ENCODE results near the gene GLT8D2. TPM values are rescaled to one million over a fixed set of nuclear protein-coding genes. Genes with fewer than 3 reads are reported as not detected.
"Not testable (repeated sequence)": the region's sequence is repeated elsewhere in the genome, so short reads cannot be mapped to it uniquely, and the experiment has no call there.

The GLT8D2 gene
- total and polyA plus RNA-seq, 7 experiments from 2014 or later, result 0.15 to 0.43 TPM; not detected in 5

DNA sequence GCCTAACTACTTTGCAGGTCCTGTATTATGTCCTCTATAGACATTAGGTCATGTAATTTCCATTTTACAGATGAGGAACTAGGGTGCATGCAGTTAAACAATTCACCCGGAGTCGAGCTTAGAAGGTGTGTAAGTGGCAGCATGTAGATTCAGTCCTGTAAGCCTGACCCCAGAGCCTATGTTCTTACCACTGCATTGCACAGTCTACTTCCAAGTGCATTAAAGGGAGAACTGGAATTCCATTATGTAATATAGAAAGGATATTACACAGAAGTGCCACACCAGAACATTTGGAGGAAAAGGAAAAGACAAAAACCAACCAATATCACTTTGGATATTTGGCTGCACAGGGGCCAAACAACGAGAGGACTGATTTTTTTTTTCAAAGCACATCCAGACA lies 1.2 kb downstream of the GLT8D2 start:
- CTCF ChIA-PET, result no interaction called here
- Histone ChIP-seq H3K4me3 (ENCODE audit: low read length) (no peak overlapping the region), H3K4me1 (ENCODE audit: control insufficient read depth in 2 of 2, insufficient read depth in 2 of 2, low read length in 2 of 2) (peaks cover 0 to 3% of the 10 kb centered on the region in 2 donors), H3K27me3 (ENCODE audit: control insufficient read depth in 2 of 2, insufficient read depth in 2 of 2, low read length in 2 of 2) (peaks cover 5 to 19% of the 10 kb centered on the region in 2 donors), H3K27ac (ENCODE audit: low read depth, low read length) (no peak overlapping the region), H3K36me3 (ENCODE audit: control insufficient read depth in 2 of 3, insufficient read depth in 3 of 3, low read length in 3 of 3) (no peaks in the 10 kb centered on the region), H3K9me3 (ENCODE audit: control insufficient read depth in 2 of 3, low read length in 3 of 3) (no peaks in the 10 kb centered on the region)
- peaks cover 5 to 10% (median 7%) of the 10 kb centered on the region in 7 donors for H3K4me1 Mint-ChIP-seq
- peaks cover 30 to 63% (median 35%) of the 10 kb centered on the region in 5 donors for H3K27me3 Mint-ChIP-seq
- peaks cover 0 to 1% (median 0%) of the 10 kb centered on the region in 11 donors for H3K9me3 Mint-ChIP-seq
- DNase-seq (no peak), ATAC-seq (no peak)
- POLR2A ChIA-PET, result no interaction called here
- H3K27ac Mint-ChIP-seq, result no peak overlapping the region
- no peak overlapping the region for H3K4me3 Mint-ChIP-seq
- intact Hi-C loops (cut with micrococcal nuclease), result no loop called here
- peaks cover 0 to 4% (median 0%) of the 10 kb centered on the region in 5 donors for H3K36me3 Mint-ChIP-seq

GRCh38 chr12:104048162-104048561 lies 1.8 kb downstream of the GLT8D2 start:
- H3K4me3 Mint-ChIP-seq, result no peak overlapping the region
- H3K27ac Mint-ChIP-seq, result no peak overlapping the region
- peaks cover 5 to 19% of the 10 kb centered on the region in 2 donors for H3K27me3 ChIP-seq (ENCODE audit: control insufficient read depth in 2 of 2, insufficient read depth in 2 of 2, low read length in 2 of 2)
- H3K4me1 ChIP-seq (ENCODE audit: control insufficient read depth in 2 of 2, insufficient read depth in 2 of 2, low read length in 2 of 2), result peaks cover 0 to 3% of the 10 kb centered on the region in 2 donors
- peaks cover 0 to 3% (median 0%) of the 10 kb centered on the region in 5 donors for H3K36me3 Mint-ChIP-seq
- peaks cover 26 to 58% (median 31%) of the 10 kb centered on the region in 5 donors for H3K27me3 Mint-ChIP-seq
- H3K4me3 ChIP-seq (ENCODE audit: low read length), result no peak overlapping the region
- DNase-seq, result no peak
- no peak overlapping the region for H3K27ac ChIP-seq (ENCODE audit: low read depth, low read length)
- intact Hi-C loops (cut with micrococcal nuclease), result no loop called here
- H3K9me3 ChIP-seq (ENCODE audit: control insufficient read depth in 2 of 3, low read length in 3 of 3), result no peaks in the 10 kb centered on the region
- CTCF ChIA-PET, result no interaction called here
- peaks cover 5 to 10% (median 7%) of the 10 kb centered on the region in 7 donors for H3K4me1 Mint-ChIP-seq
- peaks cover 0 to 1% (median 0%) of the 10 kb centered on the region in 11 donors for H3K9me3 Mint-ChIP-seq
- POLR2A ChIA-PET, result no interaction called here
- H3K36me3 ChIP-seq (ENCODE audit: control insufficient read depth in 2 of 3, insufficient read depth in 3 of 3, low read length in 3 of 3), result no peaks in the 10 kb centered on the region
- ATAC-seq, result no peak

- peaks cover 5 to 10% (median 7%) of the 10 kb centered on the region in 7 donors for H3K4me1 Mint-ChIP-seq
- Histone ChIP-seq H3K27ac (ENCODE audit: low read depth, low read length) (no peak overlapping the region), H3K4me3 (ENCODE audit: low read length) (no peak overlapping the region), H3K4me1 (ENCODE audit: control insufficient read depth in 2 of 2, insufficient read depth in 2 of 2, low read length in 2 of 2) (peaks cover 0 to 3% of the 10 kb centered on the region in 2 donors), H3K9me3 (ENCODE audit: control insufficient read depth in 2 of 3, low read length in 3 of 3) (no peaks in the 10 kb centered on the region), H3K27me3 (ENCODE audit: control insufficient read depth in 2 of 2, insufficient read depth in 2 of 2, low read length in 2 of 2) (peaks cover 5 to 15% of the 10 kb centered on the region in 2 donors), H3K36me3 (ENCODE audit: control insufficient read depth in 2 of 3, insufficient read depth in 3 of 3, low read length in 3 of 3) (no peaks in the 10 kb centered on the region)
- intact Hi-C loops (cut with micrococcal nuclease), result no loop called here
- peaks cover 0 to 1% (median 0%) of the 10 kb centered on the region in 11 donors for H3K9me3 Mint-ChIP-seq
- CTCF ChIA-PET, result interaction anchor here (1.0 kb wide), 1 partner anchor 63 kb away, joined by 4 read pairs; no protein-coding TSS in a partner anchor
- no peaks in the 10 kb centered on the region for H3K36me3 Mint-ChIP-seq
- POLR2A ChIA-PET, result no interaction called here
- DNase-seq, result no peak
- ATAC-seq, result no peak
- no peak overlapping the region for H3K27ac Mint-ChIP-seq
- peaks cover 12 to 46% (median 22%) of the 10 kb centered on the region in 5 donors for H3K27me3 Mint-ChIP-seq
- H3K4me3 Mint-ChIP-seq, result no peak overlapping the region
Observed at GRCh38 chr12:104046306-104046705, 3.7 kb downstream of the GLT8D2 start.

DNA sequence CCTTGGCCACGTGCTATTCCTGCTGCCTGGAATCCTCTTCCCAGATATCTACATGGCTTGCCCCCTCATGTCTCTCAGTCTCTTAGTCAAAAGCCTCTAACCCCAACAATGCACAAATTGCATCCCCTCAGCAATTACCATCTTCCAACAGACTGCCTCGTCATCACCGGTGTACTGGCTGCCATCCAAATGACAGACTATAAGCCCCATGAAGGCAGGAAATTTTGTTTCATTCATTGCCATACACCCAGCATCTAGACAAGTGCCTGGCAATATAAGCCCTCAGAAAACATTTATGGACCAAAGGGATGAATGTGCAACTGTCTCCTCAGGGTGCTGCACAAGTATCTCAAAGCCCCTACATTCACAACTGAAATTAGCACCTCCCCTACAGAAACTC lies 5.8 kb downstream of the GLT8D2 start:
- CTCF ChIA-PET, result no interaction called here
- intact Hi-C loops (cut with micrococcal nuclease), result no loop called here
- Mint-ChIP-seq H3K4me3 (no peak overlapping the region), H3K36me3 (no peaks in the 10 kb centered on the region), H3K9me3 (no peaks in the 10 kb centered on the region), H3K27me3 (peaks cover 2 to 27% (median 4%) of the 10 kb centered on the region in 5 donors), H3K27ac (peak overlapping the region in 1 of 9 donors; percentile 26), H3K4me1 (peaks cover 0 to 3% (median 0%) of the 10 kb centered on the region in 7 donors)
- H3K27ac ChIP-seq (ENCODE audit: low read depth, low read length), result no peak overlapping the region
- no peak overlapping the region for H3K4me3 ChIP-seq (ENCODE audit: low read length)
- no peaks in the 10 kb centered on the region for H3K9me3 ChIP-seq (ENCODE audit: control insufficient read depth in 2 of 3, low read length in 3 of 3)
- POLR2A ChIA-PET, result no interaction called here
- no peak for DNase-seq
- ATAC-seq, result no peak
- H3K27me3 ChIP-seq (ENCODE audit: control insufficient read depth in 2 of 2, insufficient read depth in 2 of 2, low read length in 2 of 2), result no peaks in the 10 kb centered on the region
- no peaks in the 10 kb centered on the region for H3K4me1 ChIP-seq (ENCODE audit: control insufficient read depth in 2 of 2, insufficient read depth in 2 of 2, low read length in 2 of 2)
- no peaks in the 10 kb centered on the region for H3K36me3 ChIP-seq (ENCODE audit: control insufficient read depth in 2 of 3, insufficient read depth in 3 of 3, low read length in 3 of 3)

DNA sequence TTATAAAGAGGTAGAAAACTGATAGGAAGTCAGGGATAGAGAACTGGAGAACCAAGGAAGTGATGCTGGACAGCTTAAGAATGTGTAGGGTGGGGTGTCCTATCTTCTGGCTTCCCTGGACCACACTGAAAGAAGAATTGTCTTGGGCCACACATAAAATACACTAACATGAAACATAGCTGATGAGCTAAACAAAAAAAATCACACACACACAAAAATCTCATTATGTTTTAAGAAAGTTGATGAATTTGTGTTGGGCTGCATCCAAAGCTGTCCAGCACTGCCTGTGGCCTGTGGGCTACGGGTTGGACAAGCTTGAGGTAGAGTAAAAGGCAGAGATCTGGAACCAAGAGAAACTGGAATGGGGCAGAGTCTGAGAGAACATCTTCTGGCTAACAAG lies 7.4 kb downstream of the GLT8D2 start:
- no peaks in the 10 kb centered on the region for H3K27me3 ChIP-seq (ENCODE audit: control insufficient read depth in 2 of 2, insufficient read depth in 2 of 2, low read length in 2 of 2)
- no peak overlapping the region for H3K27ac ChIP-seq (ENCODE audit: low read depth, low read length)
- no peaks in the 10 kb centered on the region for H3K9me3 ChIP-seq (ENCODE audit: control insufficient read depth in 2 of 3, low read length in 3 of 3)
- peaks cover 0 to 3% (median 0%) of the 10 kb centered on the region in 7 donors for H3K4me1 Mint-ChIP-seq
- ChIA-PET CTCF (no interaction called here), POLR2A (no interaction called here)
- H3K27me3 Mint-ChIP-seq, result peaks cover 0 to 17% (median 0%) of the 10 kb centered on the region in 5 donors
- H3K27ac Mint-ChIP-seq, result peak overlapping the region in 1 of 9 donors; percentile 3
- no peaks in the 10 kb centered on the region for H3K36me3 ChIP-seq (ENCODE audit: control insufficient read depth in 2 of 3, insufficient read depth in 3 of 3, low read length in 3 of 3)
- no peak overlapping the region for H3K4me3 ChIP-seq (ENCODE audit: low read length)
- H3K4me3 Mint-ChIP-seq, result no peak overlapping the region
- intact Hi-C loops (cut with micrococcal nuclease), result no loop called here
- ATAC-seq, result no peak
- no peak for DNase-seq
- H3K9me3 Mint-ChIP-seq, result no peaks in the 10 kb centered on the region
- H3K36me3 Mint-ChIP-seq, result no peaks in the 10 kb centered on the region
- H3K4me1 ChIP-seq (ENCODE audit: control insufficient read depth in 2 of 2, insufficient read depth in 2 of 2, low read length in 2 of 2), result no peaks in the 10 kb centered on the region

DNA sequence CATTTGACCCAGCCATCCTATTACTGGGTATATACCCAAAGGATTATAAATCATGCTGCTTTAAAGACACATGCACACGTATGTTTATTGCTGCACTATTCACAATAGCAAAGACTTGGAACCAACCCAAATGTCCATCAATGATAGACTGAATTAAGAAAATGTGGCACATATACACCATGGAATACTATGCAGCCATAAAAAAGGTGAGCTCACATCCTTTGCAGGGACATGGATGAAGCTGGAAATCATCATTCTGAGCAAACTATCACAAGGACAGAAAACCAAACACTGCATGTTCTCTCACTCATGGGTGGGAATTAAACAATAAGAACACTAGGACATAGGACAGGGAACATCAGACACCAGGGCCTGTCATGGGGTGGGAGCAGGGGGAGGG lies 10.2 kb downstream of the GLT8D2 start:
- intact Hi-C loops (cut with micrococcal nuclease); H3K4me3 ChIP-seq (ENCODE audit: low read length); H3K27ac Mint-ChIP-seq; DNase-seq; POLR2A ChIA-PET; CTCF ChIA-PET; H3K36me3 Mint-ChIP-seq; H3K4me1 Mint-ChIP-seq; H3K27ac ChIP-seq (ENCODE audit: low read depth, low read length); H3K4me1 ChIP-seq (ENCODE audit: control insufficient read depth in 2 of 2, insufficient read depth in 2 of 2, low read length in 2 of 2); H3K4me3 Mint-ChIP-seq; H3K9me3 Mint-ChIP-seq; H3K9me3 ChIP-seq (ENCODE audit: control insufficient read depth in 2 of 3, low read length in 3 of 3); H3K36me3 ChIP-seq (ENCODE audit: control insufficient read depth in 2 of 3, insufficient read depth in 3 of 3, low read length in 3 of 3); ATAC-seq; H3K27me3 ChIP-seq (ENCODE audit: control insufficient read depth in 2 of 2, insufficient read depth in 2 of 2, low read length in 2 of 2): not testable (repeated sequence)
- peaks cover 2 to 40% (median 7%) of the 10 kb centered on the region in 5 donors for H3K27me3 Mint-ChIP-seq

DNA sequence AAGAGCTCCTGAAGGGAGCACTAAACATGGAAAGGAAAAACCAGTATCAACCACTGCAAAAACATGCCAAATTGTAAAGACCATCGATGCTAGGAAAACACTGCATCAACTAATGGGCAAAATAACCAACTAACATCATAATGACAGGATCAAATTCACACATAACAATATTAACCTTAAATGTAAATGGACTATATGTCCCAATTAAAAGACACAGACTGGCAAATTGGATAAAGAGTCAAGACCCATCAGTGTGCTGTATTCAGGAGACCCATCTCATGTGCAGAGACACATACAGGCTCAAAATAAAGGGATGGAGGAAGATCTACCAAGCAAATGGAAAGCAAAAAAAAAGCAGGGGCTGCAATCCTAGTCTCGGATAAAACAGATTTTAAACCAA lies 13.8 kb downstream of the GLT8D2 start:
- H3K27me3 ChIP-seq (ENCODE audit: control insufficient read depth in 2 of 2, insufficient read depth in 2 of 2, low read length in 2 of 2); ATAC-seq; H3K36me3 ChIP-seq (ENCODE audit: control insufficient read depth in 2 of 3, insufficient read depth in 3 of 3, low read length in 3 of 3); H3K9me3 Mint-ChIP-seq; H3K4me1 Mint-ChIP-seq; POLR2A ChIA-PET; H3K4me3 ChIP-seq (ENCODE audit: low read length); H3K9me3 ChIP-seq (ENCODE audit: control insufficient read depth in 2 of 3, low read length in 3 of 3); H3K27ac ChIP-seq (ENCODE audit: low read depth, low read length); intact Hi-C loops (cut with micrococcal nuclease); H3K4me1 ChIP-seq (ENCODE audit: control insufficient read depth in 2 of 2, insufficient read depth in 2 of 2, low read length in 2 of 2); H3K4me3 Mint-ChIP-seq; H3K27ac Mint-ChIP-seq; H3K36me3 Mint-ChIP-seq; DNase-seq; CTCF ChIA-PET: not testable (repeated sequence)
- H3K27me3 Mint-ChIP-seq, result peaks cover 4 to 33% (median 9%) of the 10 kb centered on the region in 5 donors
